Right atrium auricular region (tissue), 2 donors: ENCODE data around the gene RAET1E. TPM values are rescaled to one million over a fixed set of nuclear protein-coding genes. Genes with fewer than 3 reads are reported as not detected.
A peak's percentile ranks its signal among the peaks of the same experiment; 100 is the strongest.

Source experiments
- DNase-seq: peaks from one replicate; pipeline ENCODE4 v3.0.0-alpha.2; 2019; ENCODE audit warnings: low spot score
- H3K27ac ChIP-seq, 2 donors: fragments of 200-600 bp; sonication (generic); 1 replicate in 1 of 2; 2 replicates in 1 of 2; pipeline ENCODE4 v1.5.1; 2016 to 2019
- H3K27me3 ChIP-seq, 2 donors: fragments of 200-600 bp; sonication (generic); one replicate each; pipeline versions ENCODE4 v1.5.1 to v1.6.0; 2017 to 2019
- H3K36me3 ChIP-seq: fragments of 200-600 bp; sonication (generic); one replicate; pipeline ENCODE4 v1.5.1; 2016
- H3K4me1 ChIP-seq, 2 donors: fragments of 200-600 bp; sonication (generic); one replicate each; pipeline versions ENCODE4 v1.5.1 to v1.6.0; 2017 to 2019
- H3K4me3 ChIP-seq, 2 donors: fragments of 200-600 bp; sonication (generic); 1 replicate in 1 of 2; 2 replicates in 1 of 2; pipeline ENCODE4 v1.5.1; 2017 to 2019; ENCODE audit warnings: mild to moderate bottlenecking in 1 of 2, moderate library complexity in 1 of 2
- H3K9me3 ChIP-seq, 2 donors: fragments of 200-600 bp; sonication (generic); one replicate each; pipeline ENCODE4 v1.5.1; 2019
- total RNA-seq, 2 donors: library from RNA; depleted of rRNA; stranded (reverse); fragments of >200 nt; gene quantifications; one replicate each; pipeline ENCODE4 v1.1.0, GENCODE V29; 2016
- TF ChIP-seq, protein P1 (sequence below), 2 donors: fragments of 200-600 bp; sonication (generic); IDR thresholded peaks; one replicate each; pipeline ENCODE4 v1.5.1; 2019; ENCODE audit warnings: antibody characterized with exemption in 2 of 2

RAET1E gene
- total RNA-seq, 2 donors from 2014 or later: 0.52 to 4.3 TPM

DNA sequence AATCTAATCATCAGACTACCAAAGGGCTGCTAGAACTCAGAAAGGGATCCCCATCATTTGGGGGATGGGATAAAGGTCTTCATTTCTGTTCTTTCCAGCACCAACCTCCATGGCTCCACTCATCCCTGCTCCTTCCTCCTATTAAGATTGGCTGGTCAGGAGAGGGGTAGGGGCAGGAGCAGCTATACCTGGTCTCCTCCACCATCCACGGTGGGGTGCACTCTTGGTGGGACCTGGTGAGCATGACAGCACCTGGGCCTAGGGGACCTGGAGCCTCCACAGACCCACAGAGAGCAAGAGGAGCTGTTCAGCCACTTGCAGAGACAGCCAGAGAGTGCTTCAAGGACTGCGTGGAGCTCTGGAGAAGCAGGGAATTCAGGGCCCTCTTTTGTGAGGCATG lies 37.8 kb upstream of the RAET1E start:
- H3K4me3 ChIP-seq: no peak overlapping the region
- TF ChIP-seq, protein P1, sequence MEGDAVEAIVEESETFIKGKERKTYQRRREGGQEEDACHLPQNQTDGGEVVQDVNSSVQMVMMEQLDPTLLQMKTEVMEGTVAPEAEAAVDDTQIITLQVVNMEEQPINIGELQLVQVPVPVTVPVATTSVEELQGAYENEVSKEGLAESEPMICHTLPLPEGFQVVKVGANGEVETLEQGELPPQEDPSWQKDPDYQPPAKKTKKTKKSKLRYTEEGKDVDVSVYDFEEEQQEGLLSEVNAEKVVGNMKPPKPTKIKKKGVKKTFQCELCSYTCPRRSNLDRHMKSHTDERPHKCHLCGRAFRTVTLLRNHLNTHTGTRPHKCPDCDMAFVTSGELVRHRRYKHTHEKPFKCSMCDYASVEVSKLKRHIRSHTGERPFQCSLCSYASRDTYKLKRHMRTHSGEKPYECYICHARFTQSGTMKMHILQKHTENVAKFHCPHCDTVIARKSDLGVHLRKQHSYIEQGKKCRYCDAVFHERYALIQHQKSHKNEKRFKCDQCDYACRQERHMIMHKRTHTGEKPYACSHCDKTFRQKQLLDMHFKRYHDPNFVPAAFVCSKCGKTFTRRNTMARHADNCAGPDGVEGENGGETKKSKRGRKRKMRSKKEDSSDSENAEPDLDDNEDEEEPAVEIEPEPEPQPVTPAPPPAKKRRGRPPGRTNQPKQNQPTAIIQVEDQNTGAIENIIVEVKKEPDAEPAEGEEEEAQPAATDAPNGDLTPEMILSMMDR (IDR thresholded peaks at IDR 0.05): no peak
- no peak overlapping the region for H3K27ac ChIP-seq
- peaks cover 33 to 36% of the 10 kb centered on the region in 2 donors for H3K27me3 ChIP-seq
- no peaks in the 10 kb centered on the region for H3K36me3 ChIP-seq
- H3K9me3 ChIP-seq: no peaks in the 10 kb centered on the region
- peaks cover 0 to 13% of the 10 kb centered on the region in 2 donors for H3K4me1 ChIP-seq
- peak; percentile 43 for DNase-seq

DNA sequence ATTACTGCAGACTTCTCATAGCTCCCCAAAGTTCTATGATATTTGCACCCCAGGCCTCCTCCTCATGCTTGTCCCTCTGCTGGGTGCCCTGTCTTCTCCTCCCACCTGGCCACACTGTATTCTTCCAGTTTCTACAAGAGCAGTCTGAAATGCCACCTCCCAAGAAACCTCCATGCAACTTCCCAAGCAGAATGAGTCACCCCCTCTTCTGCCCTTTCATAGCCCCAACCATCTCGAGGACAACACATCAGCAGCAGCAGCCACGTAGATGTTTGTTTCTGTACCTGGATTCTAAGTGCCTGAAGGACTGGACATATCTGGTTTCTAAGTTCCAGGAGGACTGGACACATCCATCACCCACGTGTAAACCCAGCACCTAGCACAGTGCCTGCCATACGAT lies 37.3 kb upstream of the RAET1E start:
- H3K27me3 ChIP-seq: peaks cover 32 to 33% of the 10 kb centered on the region in 2 donors
- DNase-seq: no peak
- H3K4me3 ChIP-seq: no peak overlapping the region
- TF ChIP-seq, protein P1 (IDR thresholded peaks at IDR 0.05): no peak
- H3K36me3 ChIP-seq: no peaks in the 10 kb centered on the region
- H3K27ac ChIP-seq: no peak overlapping the region
- H3K4me1 ChIP-seq: peaks cover 0 to 13% of the 10 kb centered on the region in 2 donors
- H3K9me3 ChIP-seq: no peaks in the 10 kb centered on the region

DNA sequence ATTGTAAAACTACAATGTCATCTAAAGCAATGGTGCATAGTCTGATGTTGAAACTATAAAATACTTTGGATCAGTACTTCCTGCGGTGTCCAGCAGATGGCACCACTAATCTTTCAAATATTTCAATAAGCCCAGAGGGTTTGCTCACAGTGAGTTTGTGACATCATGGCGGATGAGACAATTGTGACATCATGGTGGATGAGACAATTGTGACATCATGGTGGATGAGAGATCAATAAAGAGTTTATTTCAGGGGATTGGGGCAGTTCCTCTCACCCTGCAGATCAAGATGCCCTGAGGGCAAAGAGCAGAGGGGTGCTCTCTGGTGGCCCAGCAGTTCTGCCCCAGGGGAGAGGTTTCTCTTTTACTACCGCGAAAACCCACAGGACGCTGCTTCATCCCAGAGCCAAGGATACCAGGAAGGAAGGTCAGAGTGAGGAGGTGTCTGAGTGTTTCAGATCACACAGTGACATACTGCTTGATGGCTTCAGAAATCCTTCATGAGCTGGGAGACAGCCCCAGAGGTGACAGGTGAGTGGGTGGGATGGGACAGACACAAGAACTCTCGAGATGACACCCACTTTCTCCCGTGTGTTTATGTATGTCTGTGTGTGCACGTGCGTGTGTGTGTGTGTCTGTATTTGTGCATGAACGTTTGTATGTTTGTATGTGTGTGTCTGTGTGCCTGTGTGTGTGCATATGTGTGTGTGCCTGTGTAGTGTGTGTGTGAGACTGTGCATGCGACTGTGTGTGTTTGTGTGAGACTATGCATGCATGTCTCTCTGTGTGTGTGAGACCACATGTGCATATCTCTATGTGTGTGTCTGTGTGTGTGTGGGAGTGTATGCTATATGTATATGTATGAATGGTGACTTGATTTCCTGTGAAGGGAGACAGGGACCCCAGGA lies 36.6 kb upstream of the RAET1E start:
- Histone ChIP-seq H3K36me3 (no peaks in the 10 kb centered on the region), H3K4me1 (peaks cover 0 to 13% of the 10 kb centered on the region in 2 donors), H3K9me3 (no peaks in the 10 kb centered on the region), H3K27ac (no peak overlapping the region), H3K27me3 (peaks cover 25 to 35% of the 10 kb centered on the region in 2 donors), H3K4me3 (no peak overlapping the region)
- peak; percentile 79 for DNase-seq
- TF ChIP-seq, protein P1 (IDR thresholded peaks at IDR 0.05): peak; percentile 65 to 86

DNA sequence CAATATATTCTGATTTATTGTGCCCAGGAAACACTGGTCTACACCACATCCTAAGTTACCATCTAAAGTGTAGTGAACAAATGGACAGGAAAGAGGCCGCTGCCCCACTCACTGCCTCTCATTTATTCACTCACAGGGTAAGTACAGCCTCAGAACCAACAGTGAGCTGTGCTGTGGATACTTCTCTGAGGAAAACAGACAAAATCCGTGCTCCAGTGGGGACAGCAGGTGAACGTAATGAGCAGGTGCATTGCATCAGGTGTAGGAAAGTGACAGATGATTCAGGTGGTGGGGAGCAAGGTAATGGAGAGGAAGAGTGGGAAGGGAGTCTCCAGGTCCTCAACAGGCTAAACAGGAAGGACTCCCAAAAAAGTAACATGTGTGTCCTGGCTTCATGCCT lies 35.5 kb upstream of the RAET1E start:
- TF ChIP-seq, protein P1 (IDR thresholded peaks at IDR 0.05): no peak
- H3K27ac ChIP-seq: no peak overlapping the region

DNA sequence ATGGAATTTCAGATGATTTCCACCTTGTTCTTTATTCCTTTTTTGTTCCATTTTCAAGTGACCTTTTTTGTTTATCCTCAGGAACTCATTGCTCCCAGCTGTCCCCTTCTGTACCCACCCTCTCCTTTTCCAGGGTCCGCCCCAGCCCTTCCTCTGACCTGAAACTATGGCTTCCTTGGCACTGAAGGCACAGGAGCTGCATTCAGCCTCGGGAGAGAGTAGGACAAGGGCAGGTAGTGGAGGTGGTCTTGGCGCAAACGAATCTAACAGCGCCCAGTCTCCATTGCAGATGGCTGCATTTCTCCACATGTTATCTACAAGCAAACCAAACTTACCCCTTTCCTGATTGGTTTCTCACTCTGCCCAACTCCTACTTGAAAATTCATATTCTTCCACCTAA lies 35.1 kb upstream of the RAET1E start:
- H3K27ac ChIP-seq: no peak overlapping the region
- H3K4me3 ChIP-seq: no peak overlapping the region
- TF ChIP-seq, protein P1 (IDR thresholded peaks at IDR 0.05): no peak
- H3K36me3 ChIP-seq: no peaks in the 10 kb centered on the region
- no peaks in the 10 kb centered on the region for H3K4me1 ChIP-seq
- no peaks in the 10 kb centered on the region for H3K9me3 ChIP-seq
- H3K27me3 ChIP-seq: peaks cover 11 to 23% of the 10 kb centered on the region in 2 donors
- DNase-seq: peak; percentile 47

More for the DNA sequence above, 35.5 kb upstream of the RAET1E start:
- DNase-seq: peak; percentile 50
- peaks cover 15 to 27% of the 10 kb centered on the region in 2 donors for H3K27me3 ChIP-seq
- no peaks in the 10 kb centered on the region for H3K9me3 ChIP-seq
- H3K36me3 ChIP-seq: no peaks in the 10 kb centered on the region
- H3K4me3 ChIP-seq: no peak overlapping the region
- peaks cover 0 to 4% of the 10 kb centered on the region in 2 donors for H3K4me1 ChIP-seq
